ENCODE results near the gene SOX6. TPM values are rescaled to one million over a fixed set of nuclear protein-coding genes. Genes with fewer than 3 reads are reported as not detected.

Gene SOX6
- polyA plus RNA-seq, 1 donor, result 44.1 TPM

DNA sequence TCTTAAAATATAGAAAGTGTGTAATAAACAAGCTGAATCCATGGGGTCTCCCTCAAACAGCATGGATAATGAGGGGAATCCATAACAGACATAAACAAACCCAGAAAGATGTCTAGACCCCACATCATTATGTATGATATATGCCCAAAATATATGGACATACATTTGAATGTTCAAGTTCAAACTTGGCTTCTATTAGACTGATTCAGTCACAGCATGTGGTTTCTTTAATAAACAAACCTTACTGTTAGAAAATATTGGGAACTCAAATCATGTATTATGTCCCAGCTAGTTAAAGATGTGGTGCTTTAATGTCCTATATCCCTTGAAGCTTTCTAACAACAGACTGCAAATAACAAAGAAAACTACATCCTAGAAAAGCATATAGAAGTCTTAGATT is 228.6 kb downstream of the SOX6 start:
- no peaks in the 10 kb centered on the region for H3K9me3 ChIP-seq (ENCODE audit: control insufficient read depth, low read depth, low read length)
- H3K27ac ChIP-seq (ENCODE audit: low read length), result no peak overlapping the region
- no peak overlapping the region for H3K4me3 ChIP-seq (ENCODE audit: low read length)
- no peak for DNase-seq
- H3K27me3 ChIP-seq (ENCODE audit: control insufficient read depth, insufficient read depth, low read length), result no peaks in the 10 kb centered on the region
- H3K36me3 ChIP-seq (ENCODE audit: control insufficient read depth, insufficient read depth, low read length), result no peaks in the 10 kb centered on the region
- no peaks in the 10 kb centered on the region for H3K4me1 ChIP-seq (ENCODE audit: control insufficient read depth, insufficient read depth, low read length)

DNA sequence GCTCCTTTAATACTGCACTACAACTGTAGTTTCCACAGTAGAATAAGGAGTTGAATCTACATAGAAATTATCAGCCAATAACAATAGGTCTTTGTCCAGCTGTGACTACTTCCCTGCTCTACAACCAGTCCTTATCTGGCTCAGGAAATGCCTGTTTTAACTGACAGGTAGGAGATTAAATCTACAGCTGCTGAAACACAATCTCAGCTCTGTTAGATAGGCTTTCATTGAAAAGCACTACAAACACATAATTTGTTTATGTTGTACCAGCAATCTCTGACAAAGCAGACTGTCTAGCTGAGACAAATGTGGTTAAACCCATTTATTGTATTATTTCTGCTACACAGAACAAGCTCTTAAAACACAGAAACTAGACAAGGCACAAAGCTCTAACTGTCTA is 230.0 kb downstream of the SOX6 start:
- Histone ChIP-seq H3K27ac (ENCODE audit: low read length) (no peak overlapping the region), H3K4me1 (ENCODE audit: control insufficient read depth, insufficient read depth, low read length) (no peaks in the 10 kb centered on the region)

DNA sequence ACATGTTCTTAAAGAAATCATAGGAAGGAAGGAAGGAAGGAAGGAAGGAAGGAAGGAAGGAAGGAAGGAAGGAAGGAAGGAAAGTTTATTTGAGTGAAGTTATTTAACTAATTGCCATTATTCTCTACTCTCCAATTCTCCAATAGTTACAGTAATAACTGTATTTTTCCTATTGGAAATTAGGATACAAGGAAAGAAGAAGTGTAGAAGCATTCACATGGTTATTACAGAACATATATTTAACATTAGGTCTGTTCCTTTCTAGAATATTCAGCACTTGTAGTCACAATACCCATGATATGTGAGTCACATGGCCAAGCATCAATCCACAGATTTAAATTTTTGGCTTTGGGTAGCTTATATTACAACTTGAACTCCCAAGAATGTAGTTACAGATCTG is 230.6 kb downstream of the SOX6 start:
- Histone ChIP-seq H3K4me3 (ENCODE audit: low read length) (no peak overlapping the region), H3K27me3 (ENCODE audit: control insufficient read depth, insufficient read depth, low read length) (no peaks in the 10 kb centered on the region), H3K9me3 (ENCODE audit: control insufficient read depth, low read depth, low read length) (no peaks in the 10 kb centered on the region), H3K4me1 (ENCODE audit: control insufficient read depth, insufficient read depth, low read length) (no peaks in the 10 kb centered on the region), H3K27ac (ENCODE audit: low read length) (no peak overlapping the region), H3K36me3 (ENCODE audit: control insufficient read depth, insufficient read depth, low read length) (no peaks in the 10 kb centered on the region)
- no peak for DNase-seq

More for the DNA sequence above, 230.0 kb downstream of the SOX6 start:
- no peaks in the 10 kb centered on the region for H3K27me3 ChIP-seq (ENCODE audit: control insufficient read depth, insufficient read depth, low read length)
- no peak overlapping the region for H3K4me3 ChIP-seq (ENCODE audit: low read length)
- H3K36me3 ChIP-seq (ENCODE audit: control insufficient read depth, insufficient read depth, low read length), result no peaks in the 10 kb centered on the region
- no peaks in the 10 kb centered on the region for H3K9me3 ChIP-seq (ENCODE audit: control insufficient read depth, low read depth, low read length)
- DNase-seq, result peak in 1 of 2 donors; percentile 35

DNA sequence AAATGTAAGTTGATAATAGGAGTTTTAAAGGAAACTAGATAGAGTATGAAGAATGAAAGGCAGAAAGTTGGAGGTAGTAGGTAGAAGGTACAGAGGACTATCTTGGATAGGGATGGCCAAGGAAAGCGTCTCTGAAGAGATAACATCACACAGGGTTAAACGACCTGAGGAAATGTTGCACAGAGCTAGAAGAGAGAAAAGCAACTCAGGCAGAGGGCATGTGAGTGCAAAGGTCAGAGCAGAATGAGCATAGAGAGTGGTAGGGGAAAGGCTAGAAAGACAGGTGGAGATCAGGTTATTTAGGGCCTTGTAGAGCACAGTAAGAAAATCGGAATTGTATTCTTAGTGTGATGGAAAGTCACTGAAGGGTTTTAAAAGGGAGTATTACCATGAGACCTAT is 232.0 kb downstream of the SOX6 start:
- no peak for DNase-seq
- Histone ChIP-seq H3K9me3 (ENCODE audit: control insufficient read depth, low read depth, low read length) (no peaks in the 10 kb centered on the region), H3K36me3 (ENCODE audit: control insufficient read depth, insufficient read depth, low read length) (no peaks in the 10 kb centered on the region), H3K27ac (ENCODE audit: low read length) (no peak overlapping the region), H3K4me3 (ENCODE audit: low read length) (no peak overlapping the region), H3K27me3 (ENCODE audit: control insufficient read depth, insufficient read depth, low read length) (no peaks in the 10 kb centered on the region), H3K4me1 (ENCODE audit: control insufficient read depth, insufficient read depth, low read length) (no peaks in the 10 kb centered on the region)
- WGBS (ENCODE audit: insufficient coverage, low lambda C conversion rate), result 47% methylated on average over 3 of the region's 3 CpGs

DNA sequence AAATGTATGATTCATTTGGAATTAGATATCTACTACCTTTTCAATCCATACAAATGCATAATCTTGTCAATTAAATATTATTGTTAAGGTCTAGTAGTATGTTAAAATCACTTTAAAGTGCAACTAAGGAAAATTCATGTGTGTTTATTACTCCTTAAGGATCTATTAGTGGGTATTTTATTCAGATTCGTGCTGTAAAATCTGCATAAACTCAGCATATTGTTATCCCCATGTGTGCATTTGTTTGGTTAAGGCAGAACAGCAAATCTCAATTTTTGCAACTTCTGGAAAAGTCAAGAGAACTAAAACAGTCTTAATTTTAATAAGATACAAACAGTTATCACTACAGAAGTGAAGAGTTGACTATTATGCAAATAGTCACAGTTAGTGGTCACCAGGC is 234.5 kb downstream of the SOX6 start:
- Histone ChIP-seq H3K4me1 (ENCODE audit: control insufficient read depth, insufficient read depth, low read length) (no peaks in the 10 kb centered on the region), H3K27me3 (ENCODE audit: control insufficient read depth, insufficient read depth, low read length) (no peaks in the 10 kb centered on the region), H3K9me3 (ENCODE audit: control insufficient read depth, low read depth, low read length) (no peaks in the 10 kb centered on the region), H3K4me3 (ENCODE audit: low read length) (no peak overlapping the region), H3K36me3 (ENCODE audit: control insufficient read depth, insufficient read depth, low read length) (no peaks in the 10 kb centered on the region), H3K27ac (ENCODE audit: low read length) (no peak overlapping the region)
- no peak for DNase-seq
- WGBS (ENCODE audit: insufficient coverage, low lambda C conversion rate), result no CpG with 5 or more reads among the region's 1 CpG

DNA sequence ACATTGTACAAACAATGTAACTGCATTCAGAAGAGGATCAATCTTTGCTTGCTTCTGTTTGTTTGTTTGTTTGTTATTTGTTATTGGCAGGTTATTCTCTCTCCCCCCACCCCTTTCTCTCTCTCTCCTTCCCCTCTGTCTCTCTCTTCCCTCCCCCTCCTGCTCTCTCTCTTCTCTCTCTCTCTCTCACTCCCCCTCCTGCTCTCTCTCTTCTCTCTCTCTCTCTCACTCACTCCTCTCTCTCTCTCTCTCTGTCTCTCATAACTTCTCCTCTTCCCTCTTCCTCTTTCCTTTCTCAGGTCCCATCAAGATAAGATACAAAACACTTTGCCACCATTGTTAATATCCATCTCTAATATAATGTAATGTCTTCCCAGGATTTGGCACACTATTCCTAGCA is 236.3 kb downstream of the SOX6 start:
- DNase-seq, result no peak
- Histone ChIP-seq H3K27me3 (ENCODE audit: control insufficient read depth, insufficient read depth, low read length) (no peaks in the 10 kb centered on the region), H3K36me3 (ENCODE audit: control insufficient read depth, insufficient read depth, low read length) (no peaks in the 10 kb centered on the region), H3K4me3 (ENCODE audit: low read length) (no peak overlapping the region), H3K4me1 (ENCODE audit: control insufficient read depth, insufficient read depth, low read length) (peaks cover 7% of the 10 kb centered on the region), H3K27ac (ENCODE audit: low read length) (no peak overlapping the region), H3K9me3 (ENCODE audit: control insufficient read depth, low read depth, low read length) (no peaks in the 10 kb centered on the region)

DNA sequence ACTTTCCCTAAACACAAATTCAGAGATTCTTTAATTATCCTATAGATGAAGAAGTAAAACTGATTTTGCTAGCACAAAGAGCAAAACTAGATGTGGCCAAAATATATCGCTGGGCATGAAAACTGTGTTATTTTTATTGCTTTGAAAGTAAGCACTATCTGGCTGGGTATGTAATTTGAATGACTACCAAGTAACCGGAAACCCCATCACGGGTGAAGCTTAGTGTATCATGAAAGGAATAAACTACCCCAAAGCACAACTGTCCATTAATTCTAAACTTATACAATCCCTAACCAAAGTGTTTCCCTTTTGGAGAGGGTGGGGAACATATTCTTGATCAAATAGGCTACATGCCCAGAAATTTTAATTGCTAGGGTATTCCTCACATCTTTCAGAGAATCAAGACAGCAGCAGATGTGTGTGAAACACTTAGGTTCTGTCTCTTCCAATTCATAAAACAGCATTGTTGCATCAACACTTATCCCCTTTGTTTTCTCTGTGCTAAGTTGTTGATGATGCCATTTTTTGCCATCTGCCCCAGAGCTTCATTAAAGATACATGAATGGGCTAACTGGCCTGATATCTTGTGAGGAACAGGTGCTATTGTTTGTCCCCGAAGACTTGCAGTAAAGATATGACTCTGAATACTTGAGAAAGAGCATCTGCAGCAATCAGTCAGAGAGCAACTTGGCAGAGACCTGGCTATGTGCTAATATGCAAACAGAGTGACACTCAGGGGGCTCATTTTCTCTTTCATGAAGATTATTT is 238.2 kb downstream of the SOX6 start:
- Histone ChIP-seq H3K4me3 (ENCODE audit: low read length) (no peak overlapping the region), H3K36me3 (ENCODE audit: control insufficient read depth, insufficient read depth, low read length) (no peaks in the 10 kb centered on the region), H3K9me3 (ENCODE audit: control insufficient read depth, low read depth, low read length) (no peaks in the 10 kb centered on the region), H3K27ac (ENCODE audit: low read length) (no peak overlapping the region), H3K27me3 (ENCODE audit: control insufficient read depth, insufficient read depth, low read length) (no peaks in the 10 kb centered on the region), H3K4me1 (ENCODE audit: control insufficient read depth, insufficient read depth, low read length) (peaks cover 17% of the 10 kb centered on the region)
- 92% methylated on average over 2 of the region's 4 CpGs for WGBS (ENCODE audit: insufficient coverage, low lambda C conversion rate)
- DNase-seq, result no peak

DNA sequence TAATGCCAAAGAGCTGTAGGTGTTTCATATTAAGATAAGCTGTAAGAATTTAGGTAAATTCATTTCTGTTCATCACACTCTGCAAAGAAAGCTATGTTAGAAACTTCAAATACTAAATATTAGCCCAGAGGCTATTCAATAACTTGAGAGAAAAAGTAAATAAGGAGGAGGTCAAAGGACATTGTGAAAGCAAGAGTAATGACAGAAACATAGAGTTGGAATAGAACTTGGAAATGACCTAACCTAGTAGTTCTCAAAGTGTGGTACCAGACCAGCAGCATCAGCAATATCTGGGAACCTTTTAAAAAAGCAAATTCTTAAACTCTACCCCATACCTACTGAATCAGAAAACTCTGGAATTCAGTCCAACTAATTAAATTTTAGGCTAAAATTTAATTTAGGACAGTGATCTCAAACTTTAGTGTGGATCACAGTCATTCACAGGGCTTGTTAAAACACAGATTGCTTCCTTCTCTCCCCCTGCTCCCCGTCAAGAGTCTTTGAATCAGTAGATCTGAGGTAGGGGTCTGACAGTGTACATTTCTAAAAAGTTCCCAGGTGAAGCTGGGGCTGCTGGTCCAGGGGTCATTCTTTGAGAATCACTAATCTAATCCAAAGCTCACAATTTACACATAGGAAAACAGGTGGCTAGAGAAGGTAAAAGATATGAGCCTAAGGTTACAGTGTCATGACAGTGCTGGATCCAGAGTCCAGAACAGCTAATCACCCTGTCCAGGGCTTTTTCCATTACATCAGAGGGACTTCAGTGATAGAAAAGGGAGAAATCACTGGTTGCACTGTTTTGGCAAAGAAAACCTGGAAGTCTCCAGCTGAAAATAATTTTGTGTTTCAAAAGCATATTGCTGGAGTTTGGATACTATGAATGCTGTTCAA is 241.1 kb downstream of the SOX6 start:
- no peaks in the 10 kb centered on the region for H3K36me3 ChIP-seq (ENCODE audit: control insufficient read depth, insufficient read depth, low read length)
- H3K27ac ChIP-seq (ENCODE audit: low read length), result peak overlapping the region; percentile 32
- H3K4me3 ChIP-seq (ENCODE audit: low read length), result no peak overlapping the region
- H3K4me1 ChIP-seq (ENCODE audit: control insufficient read depth, insufficient read depth, low read length), result peaks cover 17% of the 10 kb centered on the region
- WGBS (ENCODE audit: insufficient coverage, low lambda C conversion rate), result no CpG with 5 or more reads among the region's 1 CpG
- H3K9me3 ChIP-seq (ENCODE audit: control insufficient read depth, low read depth, low read length), result no peaks in the 10 kb centered on the region
- H3K27me3 ChIP-seq (ENCODE audit: control insufficient read depth, insufficient read depth, low read length), result no peaks in the 10 kb centered on the region
- DNase-seq, result peak; percentile 42 to 78

DNA sequence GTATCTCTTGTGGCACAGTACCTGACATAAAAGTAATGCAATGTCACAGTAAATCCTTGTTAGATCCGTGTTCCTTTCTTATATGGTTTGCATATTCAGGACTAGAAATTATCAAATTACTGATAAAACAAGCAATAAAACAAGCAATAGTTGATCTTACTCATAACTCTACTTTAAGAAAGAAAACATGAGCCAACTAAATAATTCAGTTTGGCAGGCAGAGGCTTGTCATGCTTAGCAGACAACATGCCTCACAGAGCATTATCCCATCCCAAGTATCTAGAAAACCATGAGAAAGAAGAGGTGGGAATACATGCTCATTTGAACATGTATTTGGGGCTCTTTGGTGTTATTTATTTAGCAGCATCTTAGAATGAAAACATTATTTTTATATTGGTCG is 241.9 kb downstream of the SOX6 start:
- Histone ChIP-seq H3K4me1 (ENCODE audit: control insufficient read depth, insufficient read depth, low read length) (peaks cover 17% of the 10 kb centered on the region), H3K4me3 (ENCODE audit: low read length) (no peak overlapping the region), H3K27ac (ENCODE audit: low read length) (no peak overlapping the region), H3K27me3 (ENCODE audit: control insufficient read depth, insufficient read depth, low read length) (no peaks in the 10 kb centered on the region), H3K36me3 (ENCODE audit: control insufficient read depth, insufficient read depth, low read length) (no peaks in the 10 kb centered on the region), H3K9me3 (ENCODE audit: control insufficient read depth, low read depth, low read length) (no peaks in the 10 kb centered on the region)
- DNase-seq, result no peak
- 41% methylated on average over 2 of the region's 2 CpGs for WGBS (ENCODE audit: insufficient coverage, low lambda C conversion rate)

DNA sequence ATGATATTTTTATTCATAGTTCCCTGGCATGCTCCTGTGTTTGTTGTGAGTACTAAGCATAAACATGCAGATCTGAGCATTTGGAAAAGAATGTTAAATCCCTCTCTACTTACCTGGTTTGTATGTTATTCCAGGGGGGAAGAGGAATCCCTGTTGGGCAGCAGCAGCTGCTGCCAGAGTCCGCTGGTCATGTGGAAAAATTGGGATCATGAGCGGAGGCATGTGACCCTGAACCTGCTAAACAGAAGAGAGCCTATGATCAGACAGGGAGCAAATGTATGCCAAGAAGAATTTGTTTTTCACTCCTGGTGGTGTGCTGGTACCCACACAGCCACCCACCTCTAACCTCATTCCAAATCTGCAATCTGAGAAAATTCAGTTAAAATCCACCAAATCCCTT is 244.7 kb downstream of the SOX6 start:
- no CpG with 5 or more reads among the region's 2 CpGs for WGBS (ENCODE audit: insufficient coverage, low lambda C conversion rate)
- H3K27ac ChIP-seq (ENCODE audit: low read length), result no peak overlapping the region
- H3K4me1 ChIP-seq (ENCODE audit: control insufficient read depth, insufficient read depth, low read length), result peaks cover 17% of the 10 kb centered on the region
- H3K27me3 ChIP-seq (ENCODE audit: control insufficient read depth, insufficient read depth, low read length), result no peaks in the 10 kb centered on the region
- peaks cover 2% of the 10 kb centered on the region for H3K36me3 ChIP-seq (ENCODE audit: control insufficient read depth, insufficient read depth, low read length)
- no peak overlapping the region for H3K4me3 ChIP-seq (ENCODE audit: low read length)
- no peak for DNase-seq
- no peaks in the 10 kb centered on the region for H3K9me3 ChIP-seq (ENCODE audit: control insufficient read depth, low read depth, low read length)

DNA sequence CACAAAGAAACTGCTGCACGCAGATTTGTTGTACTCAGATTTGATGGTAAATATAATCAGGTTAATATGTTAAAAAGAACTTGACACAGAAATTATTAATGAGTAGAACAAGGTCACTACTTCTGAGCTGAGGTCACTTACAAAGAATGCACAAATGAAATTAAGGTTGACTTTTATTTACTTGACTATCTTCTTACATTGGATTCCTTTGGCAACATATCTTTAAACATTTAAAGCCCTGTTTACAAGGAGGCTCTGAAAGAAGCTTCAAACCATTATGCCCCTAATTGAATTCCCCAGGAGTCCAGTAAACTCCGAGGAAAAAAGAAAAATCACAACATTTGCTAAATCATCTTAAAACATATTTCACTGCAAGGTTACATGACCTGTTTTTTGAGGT is 245.5 kb downstream of the SOX6 start:
- DNase-seq, result no peak
- Histone ChIP-seq H3K9me3 (ENCODE audit: control insufficient read depth, low read depth, low read length) (no peaks in the 10 kb centered on the region), H3K4me1 (ENCODE audit: control insufficient read depth, insufficient read depth, low read length) (peaks cover 15% of the 10 kb centered on the region), H3K27ac (ENCODE audit: low read length) (no peak overlapping the region), H3K27me3 (ENCODE audit: control insufficient read depth, insufficient read depth, low read length) (no peaks in the 10 kb centered on the region), H3K36me3 (ENCODE audit: control insufficient read depth, insufficient read depth, low read length) (peaks cover 2% of the 10 kb centered on the region), H3K4me3 (ENCODE audit: low read length) (no peak overlapping the region)
- WGBS (ENCODE audit: insufficient coverage, low lambda C conversion rate), result 100% methylated on average over 2 of the region's 2 CpGs
